SKM-1 (cell line): ENCODE data around the gene SPSB1.

Experiments used
- DNase-seq: peaks from one replicate; lab custom pipeline; 2025; ENCODE audit not compliant: unreplicated experiment; lab: John Stamatoyannopoulos, UW

Gene SPSB1

GRCh38 chr1:9292361-9293240 lies at the start of gene SPSB1:
TSS of gene SPSB1 (plus strand) at chr1:9292894. CDS start at chr1:9355892, 62,998 bp downstream.
- DNase-seq: no peak

DNA sequence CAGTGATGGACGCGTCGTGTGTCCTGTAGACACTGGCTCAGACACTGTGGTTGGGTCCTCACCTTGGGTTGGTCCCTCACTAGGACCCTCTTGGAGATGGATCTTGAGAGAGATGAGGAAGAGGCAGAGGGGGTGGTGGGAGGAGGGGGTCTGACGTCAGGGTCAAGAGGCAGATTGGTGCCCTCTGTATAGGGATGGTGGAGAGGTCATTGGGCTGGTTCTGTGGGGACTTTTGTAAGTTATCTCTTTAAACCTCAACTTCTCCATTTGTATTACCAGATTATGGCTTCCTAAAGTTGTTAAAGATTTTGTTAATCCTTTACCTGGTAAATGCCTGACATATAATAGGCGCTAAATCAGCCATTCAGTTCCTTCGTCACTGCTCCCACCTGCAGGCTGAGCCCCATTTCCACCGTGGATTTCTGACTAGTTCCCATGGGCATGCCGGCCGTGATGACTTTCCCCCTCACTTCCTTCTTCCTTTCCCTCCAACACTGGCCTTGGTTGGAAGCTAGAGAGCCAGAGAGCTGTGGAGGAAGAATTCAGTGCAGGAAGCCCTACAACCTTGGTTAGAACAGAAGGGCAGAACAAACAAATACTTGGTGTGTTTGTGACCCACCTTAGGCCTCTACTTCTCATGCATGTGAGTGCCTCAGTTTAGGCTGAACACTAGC lies 49.5 kb upstream of the SPSB1 start:
- DNase-seq: no peak

DNA sequence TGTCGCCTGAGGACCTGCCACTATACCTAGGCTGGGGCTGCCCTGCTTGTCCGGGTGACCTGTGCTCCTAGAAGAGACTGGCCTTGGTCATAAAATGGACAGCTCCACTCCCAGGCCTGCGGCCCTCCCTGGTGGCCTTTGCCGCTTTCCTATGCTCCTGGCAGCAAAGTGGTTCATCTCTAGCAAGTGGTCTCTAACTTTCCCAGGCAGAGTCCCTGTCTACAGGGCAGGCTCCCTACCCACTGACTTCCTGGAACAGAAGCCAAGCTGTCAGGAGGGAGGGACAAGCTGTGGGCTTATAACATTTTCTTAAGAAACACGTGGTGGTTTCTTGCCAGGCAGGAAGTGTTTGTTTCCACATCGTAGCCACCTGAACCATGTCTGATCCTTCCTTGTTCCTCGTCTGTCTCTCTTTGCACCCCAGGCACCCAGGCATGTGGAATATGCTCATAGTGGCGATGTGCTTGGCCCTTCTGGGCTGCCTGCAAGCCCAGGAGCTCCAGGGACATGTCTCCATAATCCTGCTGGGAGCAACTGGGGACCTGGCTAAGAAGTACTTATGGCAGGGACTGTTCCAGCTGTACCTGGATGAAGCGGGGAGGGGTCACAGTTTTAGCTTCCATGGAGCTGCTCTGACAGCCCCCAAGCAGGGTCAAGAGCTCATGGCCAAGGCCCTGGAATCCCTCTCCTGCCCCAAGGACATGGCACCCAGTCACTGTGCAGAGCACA lies 48.0 kb upstream of the SPSB1 start:
- peak; percentile 29 for DNase-seq

DNA sequence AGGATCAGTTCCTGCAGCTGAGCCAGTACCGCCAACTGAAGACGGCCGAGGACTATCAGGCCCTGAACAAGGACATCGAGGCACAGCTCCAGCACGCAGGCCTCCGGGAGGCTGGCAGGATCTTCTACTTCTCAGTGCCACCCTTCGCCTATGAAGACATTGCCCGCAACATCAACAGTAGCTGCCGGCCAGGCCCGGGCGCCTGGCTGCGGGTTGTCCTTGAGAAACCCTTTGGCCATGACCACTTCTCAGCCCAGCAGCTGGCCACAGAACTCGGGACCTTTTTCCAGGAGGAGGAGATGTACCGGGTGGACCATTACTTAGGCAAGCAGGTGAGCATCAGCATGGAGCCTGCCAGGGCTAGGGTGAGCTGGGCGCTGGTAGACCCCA lies 47.5 kb upstream of the SPSB1 start:
- DNase-seq: no peak

- DNase-seq: no peak
Observed at GRCh38 chr1:9245661-9246060, 47.0 kb upstream of the SPSB1 start.

GRCh38 chr1:9246215-9246614 lies 46.5 kb upstream of the SPSB1 start:
- no peak for DNase-seq

GRCh38 chr1:9246841-9247785 lies 45.6 kb upstream of the SPSB1 start:
- DNase-seq: no peak

DNA sequence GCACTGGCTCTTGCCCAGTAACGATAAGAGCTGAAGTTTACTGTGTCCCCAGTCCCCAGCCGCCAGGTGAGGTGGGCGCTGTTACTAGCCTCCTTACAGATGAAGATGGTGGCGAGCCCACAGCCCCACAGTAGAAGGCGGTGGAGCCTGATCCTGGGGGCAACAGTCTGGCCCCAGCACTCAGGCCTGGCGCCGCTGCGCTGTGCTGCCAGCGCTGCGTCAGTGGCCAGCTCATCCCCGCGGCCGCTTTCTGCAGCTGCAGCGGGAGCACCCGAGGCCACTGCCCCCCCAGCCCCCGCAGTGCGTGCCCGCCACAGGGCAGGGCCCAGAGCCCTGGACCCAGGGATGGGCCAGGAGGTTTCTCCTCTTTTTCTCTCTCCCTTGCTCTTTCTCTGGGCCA lies 44.8 kb upstream of the SPSB1 start:
- DNase-seq: no peak

GRCh38 chr1:9248341-9249262 lies 44.1 kb upstream of the SPSB1 start:
- DNase-seq: no peak

GRCh38 chr1:9249263-9249533 lies 43.5 kb upstream of the SPSB1 start:
- DNase-seq: no peak

GRCh38 chr1:9249534-9250410 lies 42.9 kb upstream of the SPSB1 start:
- no peak for DNase-seq

GRCh38 chr1:9250411-9251381 lies 42.0 kb upstream of the SPSB1 start:
- no peak for DNase-seq

DNA sequence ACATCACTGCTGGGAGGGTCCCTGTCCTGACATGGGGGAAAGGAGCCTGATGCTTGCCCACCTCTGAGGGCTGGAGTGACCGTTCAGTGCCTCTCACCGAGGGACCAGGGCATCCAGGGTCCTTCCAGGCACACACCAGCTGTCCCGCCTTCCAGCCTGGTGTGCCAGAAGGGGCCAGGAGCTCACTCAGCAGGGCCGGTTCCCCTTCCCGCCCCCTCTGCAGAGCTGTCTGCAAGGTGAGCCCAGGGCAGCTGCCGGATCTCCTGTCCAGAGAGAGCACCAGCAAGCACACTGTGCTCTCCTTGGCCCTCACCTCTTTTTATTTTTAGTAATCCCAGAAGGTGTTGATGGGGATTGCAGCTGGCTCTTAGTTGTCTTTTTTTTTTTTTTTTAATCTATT lies 41.2 kb upstream of the SPSB1 start:
- DNase-seq: no peak

DNA sequence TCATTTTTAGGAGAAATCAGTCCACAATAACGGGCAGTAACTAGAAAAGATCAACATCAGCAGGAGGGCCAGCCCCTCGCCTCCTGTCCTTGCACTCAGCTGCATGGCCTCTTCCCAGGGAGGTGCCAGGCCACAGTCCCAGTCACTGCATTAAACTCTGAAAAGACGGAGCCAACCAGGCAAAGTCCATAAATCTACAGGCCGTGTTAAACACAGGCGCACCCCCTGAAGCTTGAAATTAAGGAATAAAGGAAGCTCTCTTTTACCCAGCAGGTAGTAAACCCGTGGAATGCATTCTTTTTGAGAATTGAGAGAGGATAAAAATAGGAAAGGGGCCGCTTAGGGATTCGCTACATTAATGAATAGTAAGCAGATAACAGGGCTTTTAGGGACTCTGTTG lies 39.7 kb upstream of the SPSB1 start:
- DNase-seq: no peak

DNA sequence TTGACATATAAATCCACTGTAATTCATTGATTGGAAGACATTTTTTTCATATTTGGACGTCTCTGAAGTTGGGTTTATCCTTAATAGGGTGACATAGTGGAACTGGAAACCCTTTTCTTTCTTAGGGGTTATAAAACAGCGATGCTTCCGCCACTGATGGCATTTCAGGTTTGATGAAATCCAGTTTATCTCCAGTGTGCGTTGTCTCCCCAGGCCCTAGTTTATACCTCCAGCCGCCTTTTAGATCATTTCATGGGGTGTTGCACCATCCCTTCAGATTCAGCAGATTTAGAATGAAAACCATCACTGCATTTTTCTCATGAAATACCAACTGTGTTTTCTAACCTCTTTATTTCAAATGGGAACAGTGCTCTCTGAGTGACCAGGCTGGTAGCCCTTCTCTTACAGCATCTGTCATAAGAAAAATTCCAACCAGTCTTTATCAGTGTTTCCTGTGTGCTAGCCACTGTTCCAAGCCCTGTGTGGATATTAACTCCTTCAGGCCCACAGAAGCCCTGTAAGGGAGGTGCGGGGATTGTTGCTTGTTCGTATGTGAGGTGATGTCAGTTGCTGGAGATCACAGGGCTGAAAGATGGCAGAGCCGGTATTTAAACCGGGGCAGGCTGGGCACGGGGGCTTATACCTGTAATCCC lies 39.1 kb upstream of the SPSB1 start:
- DNase-seq: no peak

- DNase-seq: no peak
Observed at GRCh38 chr1:9256332-9256731, 36.4 kb upstream of the SPSB1 start.

- DNase-seq: no peak
Observed at GRCh38 chr1:9257851-9258250, 34.8 kb upstream of the SPSB1 start.
